IMR-90 (cell line): ENCODE results near the gene CBX6. TPM values are rescaled to one million over a fixed set of nuclear protein-coding genes. Genes with fewer than 3 reads are reported as not detected.

Experiments used
- ATAC-seq: fragments of 200-7000 bp; cut with Tn5 transposase; 2 replicates; pipeline ENCODE4 v1.9.1; 2020; ENCODE audit warnings: low read depth, mild to moderate bottlenecking, moderate library complexity
- BruUV-seq: library from RNA; stranded (reverse); fragments of 400-500 nt; replicated peaks from 2 replicates; lab custom pipeline; 2021; lab: Mats Ljungman, UMichigan
- CTCF ChIA-PET: fragments of 300-600 bp; formaldehyde crosslinking; extraction: SDS; loops from one replicate; lab custom pipeline; 2021; ENCODE audit warnings: antibody characterized with exemption; lab: Yijun Ruan, JAX
- POLR2A ChIA-PET: fragments of 300-600 bp; sonication (Branson Sonifier 250); formaldehyde crosslinking; loops from one replicate; lab custom pipeline; 2022; ENCODE audit warnings: antibody characterized with exemption; ENCODE audit not compliant: unreplicated experiment; lab: Charles Lee
- DNase-seq: peaks from one replicate; pipeline ENCODE4 v3.0.0; 2013
- H2AFZ ChIP-seq: replicated peaks from 2 replicates; pipeline ENCODE3; 2013; ENCODE audit warnings: low read length, mild to moderate bottlenecking; ENCODE audit not compliant: poor library complexity
- H2AK5ac ChIP-seq: 2 replicates; pipeline ENCODE4 v1.6.1; 2013; ENCODE audit warnings: low read depth, low read length, inconsistent platforms
- H2AK9ac ChIP-seq: replicated peaks from 2 replicates; pipeline ENCODE3; 2013; ENCODE audit warnings: mild to moderate bottlenecking, low read depth, low read length, moderate library complexity; ENCODE audit not compliant: poor library complexity
- H2BK120ac ChIP-seq: 2 replicates; pipeline ENCODE4 v1.6.1; 2013; ENCODE audit warnings: low read depth, low read length, inconsistent platforms
- H2BK15ac ChIP-seq: 3 replicates; pipeline ENCODE4 v1.6.1; 2013; ENCODE audit warnings: low read depth, low read length, inconsistent platforms
- H2BK20ac ChIP-seq: 2 replicates; pipeline ENCODE4 v1.6.1; 2013; ENCODE audit warnings: low read depth, mild to moderate bottlenecking, inconsistent platforms, low read length, moderate library complexity
- H2BK5ac ChIP-seq: 2 replicates; pipeline ENCODE4 v1.6.1; 2013; ENCODE audit warnings: mild to moderate bottlenecking, low read depth, low read length, inconsistent platforms; ENCODE audit not compliant: poor library complexity, severe bottlenecking
- H3K14ac ChIP-seq: replicated peaks from 2 replicates; pipeline ENCODE4 v1.6.1; 2013; ENCODE audit warnings: low read depth, low read length, inconsistent platforms
- H3K18ac ChIP-seq: 2 replicates; pipeline ENCODE4 v1.6.1; 2013; ENCODE audit warnings: low read depth, low read length, control low read depth
- H3K23ac ChIP-seq: 2 replicates; pipeline ENCODE4 v1.6.1; 2013; ENCODE audit warnings: low read depth, low read length, inconsistent platforms
- H3K27ac ChIP-seq: 2 replicates; pipeline ENCODE4 v1.5.1; 2013; ENCODE audit warnings: mild to moderate bottlenecking, control low read depth, low read length; ENCODE audit not compliant: insufficient read depth
- H3K27me3 ChIP-seq: 2 replicates; pipeline ENCODE4 v1.6.1; 2013; ENCODE audit warnings: low read length; ENCODE audit not compliant: control insufficient read depth, insufficient read depth
- H3K36me3 ChIP-seq: 2 replicates; pipeline ENCODE4 v1.6.1; 2013; ENCODE audit warnings: low read length, mixed read lengths; ENCODE audit not compliant: control insufficient read depth, insufficient read depth
- H3K4ac ChIP-seq: 2 replicates; pipeline ENCODE4 v1.6.1; 2013; ENCODE audit warnings: low read depth, low read length, inconsistent platforms
- H3K4me1 ChIP-seq: 2 replicates; pipeline ENCODE4 v1.6.1; 2013; ENCODE audit warnings: low read length, mixed read lengths; ENCODE audit not compliant: control insufficient read depth, insufficient read depth
- H3K4me2 ChIP-seq: 2 replicates; pipeline ENCODE4 v1.6.1; 2013; ENCODE audit warnings: low read depth, mild to moderate bottlenecking, control low read depth, low read length, moderate library complexity
- H3K4me3 ChIP-seq: 2 replicates; pipeline ENCODE4 v1.5.1; 2013; ENCODE audit warnings: low read depth, mild to moderate bottlenecking, control low read depth, low read length, moderate library complexity; ENCODE audit not compliant: insufficient read depth
- H3K56ac ChIP-seq: 2 replicates; pipeline ENCODE4 v1.6.1; 2013; ENCODE audit warnings: low read length, inconsistent platforms; ENCODE audit not compliant: insufficient read depth; ENCODE audit errors: extremely low read depth
- H3K79me1 ChIP-seq, 2 experiments: 2 replicates each; pipeline ENCODE4 v1.6.1; 2013; ENCODE audit warnings: low read length in 2 of 2, inconsistent platforms in 1 of 2, low read depth in 1 of 2
- H3K9ac ChIP-seq: 2 replicates; pipeline ENCODE4 v1.6.1; 2013; ENCODE audit warnings: low read depth, low read length, control low read depth
- H3K9me1 ChIP-seq: 2 replicates; pipeline ENCODE4 v1.6.1; 2013; ENCODE audit warnings: low read length, inconsistent platforms; ENCODE audit not compliant: insufficient read depth
- H3K9me3 ChIP-seq: 2 replicates; pipeline ENCODE4 v1.6.1; 2013; ENCODE audit warnings: low read length; ENCODE audit not compliant: control insufficient read depth, insufficient read depth
- H4K20me1 ChIP-seq: 2 replicates; pipeline ENCODE4 v1.6.1; 2013; ENCODE audit warnings: low read length, inconsistent platforms; ENCODE audit not compliant: insufficient read depth
- H4K5ac ChIP-seq: 2 replicates; pipeline ENCODE4 v1.6.1; 2013; ENCODE audit warnings: mild to moderate bottlenecking, low read depth, low read length, control low read depth
- H4K8ac ChIP-seq, 2 experiments: 2 replicates each; pipeline ENCODE4 v1.6.1; 2013; ENCODE audit warnings: low read depth in 2 of 2, low read length in 2 of 2, control low read depth in 1 of 2, inconsistent platforms in 1 of 2
- H4K91ac ChIP-seq: 2 replicates; pipeline ENCODE4 v1.6.1; 2013; ENCODE audit warnings: low read depth, low read length, inconsistent platforms; ENCODE audit not compliant: insufficient read depth
- CEBPB ChIP-seq: IDR thresholded peaks from 2 replicates; pipeline ENCODE4 v1.6.1; 2012; ENCODE audit warnings: low read depth, low read length, improper control_type of control experiment
- CHD1 ChIP-seq: IDR thresholded peaks from 2 replicates; pipeline ENCODE4 v1.6.1; 2012; ENCODE audit warnings: low read depth, low read length, improper control_type of control experiment
- CTCF ChIP-seq: conservative IDR thresholded peaks from 2 replicates; pipeline ENCODE4 v1.5.1; 2012; ENCODE audit warnings: mild to moderate bottlenecking, low read depth, low read length, improper control_type of control experiment
- FOS ChIP-seq: fragments of 150-350 bp; IDR thresholded peaks from 2 replicates; pipeline ENCODE4 v1.6.1; 2016; ENCODE audit warnings: low read depth, low read length
- MXI1 ChIP-seq: IDR thresholded peaks from 2 replicates; pipeline ENCODE4 v1.6.1; 2012; ENCODE audit warnings: low read depth, mild to moderate bottlenecking, low read length, moderate library complexity, borderline replicate concordance
- POLR2A ChIP-seq: IDR thresholded peaks from 2 replicates; pipeline ENCODE4 v1.6.1; 2012; ENCODE audit warnings: mild to moderate bottlenecking, low read depth, low read length
- WGBS, 2 experiments: methylation state at CpG; one replicate each; pipeline versions ENCODE4 v1.1.5 to v1.1.7; 2013; ENCODE audit warnings: missing lambda C conversion rate in 2 of 2; ENCODE audit not compliant: insufficient read length in 1 of 2; ENCODE audit errors: extremely low coverage in 2 of 2; 5-methylcytosine and 5-hydroxymethylcytosine counted together
- dilution Hi-C: fragments of 300-500 bp; cut with HindIII; formaldehyde crosslinking; loops from one replicate; pipeline ENCODE4 v1.14.3; 2018; ENCODE audit warnings: low sequenced_read_pairs; ENCODE audit not compliant: unreplicated experiment
- in situ Hi-C: fragments of 300-500 bp; cut with MboI; formaldehyde crosslinking; loops from 3 replicates; pipeline ENCODE4 v1.14.3; 2019; ENCODE audit warnings: low sequenced_read_pairs, inconsistent platforms, mixed read lengths
- intact Hi-C: fragments of 100-400 bp; cut with micrococcal nuclease; formaldehyde crosslinking; loops from 2 replicates; pipeline ENCODE4 v1.10.0; 2022
- polyA plus RNA-seq, 3 experiments: library from polyadenylated mRNA; depleted of rRNA; stranded (reverse); fragments of >200 nt; gene quantifications; 2 replicates each; pipeline ENCODE4 v1.2.3, GENCODE V29; 2012; ENCODE audit warnings: low replicate concordance in 1 of 3
- total RNA-seq: library from RNA; depleted of rRNA; stranded (reverse); fragments of >200 nt; gene quantifications from 2 replicates; pipeline ENCODE4 v1.2.3, GENCODE V29; 2012
- TF ChIP-seq, protein P1 (sequence below): fragments of 150-350 bp; IDR thresholded peaks from 2 replicates; pipeline ENCODE4 v1.6.1; 2016; ENCODE audit warnings: low read depth, mild to moderate bottlenecking, low read length, moderate library complexity, borderline replicate concordance

Gene CBX6
- total and polyA plus RNA-seq, 2 of the 4 experiments (the other 2 are of a cell fraction): 15.2 to 19.0 TPM

DNA sequence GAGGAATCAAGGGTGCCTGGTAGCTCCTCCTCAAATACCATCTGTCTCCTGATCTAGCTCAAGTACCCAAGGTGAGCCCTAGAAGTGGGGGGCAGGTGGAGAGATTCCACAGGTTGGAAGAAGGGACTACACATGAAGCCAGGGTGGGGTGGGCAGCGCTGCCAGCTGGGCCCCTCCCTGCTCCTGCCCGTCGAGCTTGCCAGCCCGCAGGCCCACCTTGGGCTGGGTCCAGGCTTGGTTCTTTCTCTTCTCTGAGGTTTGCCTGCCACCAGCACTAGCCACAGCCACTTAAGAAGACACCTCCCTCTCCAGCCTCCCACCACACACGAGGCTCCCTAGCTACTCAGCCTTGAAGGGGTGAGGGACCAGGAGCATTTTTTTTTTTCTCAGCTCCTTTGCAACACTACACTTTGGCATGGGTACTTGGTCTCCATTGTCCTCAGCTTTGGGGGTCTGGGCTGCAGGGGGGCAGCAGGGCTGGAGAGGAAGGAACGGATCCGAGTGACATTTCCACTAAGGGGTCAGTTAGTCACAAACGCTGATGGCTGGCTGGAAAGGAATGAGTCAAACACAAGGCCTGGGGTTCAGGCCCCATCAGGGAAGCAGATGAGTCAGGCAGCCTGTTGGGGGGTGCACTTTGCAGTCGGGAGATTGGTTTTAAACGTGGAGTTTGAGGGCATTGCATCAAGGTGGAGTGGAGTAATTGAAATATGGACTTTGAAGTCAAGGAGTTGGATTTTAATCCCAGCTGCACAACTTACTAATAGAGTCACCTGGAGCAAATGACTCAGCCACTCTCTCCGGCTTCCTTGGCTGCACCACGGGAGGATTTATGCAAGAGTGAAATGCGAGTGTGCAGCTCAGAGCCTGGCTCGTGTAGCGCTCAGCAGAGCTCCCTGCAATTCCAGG lies 20.8 kb downstream of the CBX6 start:
- CTCF ChIA-PET: interaction anchor here (0.8 to 1.5 kb wide), 3 partner anchors 18 to 85 kb away, joined by 3 read pairs; no protein-coding TSS in a partner anchor
- TF ChIP-seq POLR2A: no peak
- TF ChIP-seq CTCF: no peak
- TF ChIP-seq, protein P1, sequence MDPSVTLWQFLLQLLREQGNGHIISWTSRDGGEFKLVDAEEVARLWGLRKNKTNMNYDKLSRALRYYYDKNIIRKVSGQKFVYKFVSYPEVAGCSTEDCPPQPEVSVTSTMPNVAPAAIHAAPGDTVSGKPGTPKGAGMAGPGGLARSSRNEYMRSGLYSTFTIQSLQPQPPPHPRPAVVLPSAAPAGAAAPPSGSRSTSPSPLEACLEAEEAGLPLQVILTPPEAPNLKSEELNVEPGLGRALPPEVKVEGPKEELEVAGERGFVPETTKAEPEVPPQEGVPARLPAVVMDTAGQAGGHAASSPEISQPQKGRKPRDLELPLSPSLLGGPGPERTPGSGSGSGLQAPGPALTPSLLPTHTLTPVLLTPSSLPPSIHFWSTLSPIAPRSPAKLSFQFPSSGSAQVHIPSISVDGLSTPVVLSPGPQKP: no peak
- TF ChIP-seq CEBPB: peak; percentile 34; the same call in 1 of the 2 replicates
- no peak for TF ChIP-seq MXI1
- TF ChIP-seq CHD1: no peak
- TF ChIP-seq FOS: peak; percentile 60
- DNase-seq (peak; percentile 72), ATAC-seq (peak; percentile 85)
- Histone ChIP-seq H4K5ac (no peak overlapping the region), H2BK120ac (no peak overlapping the region), H3K4me2 (no peak overlapping the region), H3K9ac (no peak overlapping the region), H2BK15ac (no peak overlapping the region), H3K79me1 (no peaks in the 10 kb centered on the region), H3K9me3 (no peaks in the 10 kb centered on the region), H3K27ac (no peak overlapping the region), H3K9me1 (0 out of 2 replicates have a peak, but pooled peaks cover 3% of the 10 kb centered on the region), H2AK5ac (no peak overlapping the region), H4K8ac (no peak overlapping the region), H3K4ac (no peak overlapping the region), H3K27me3 (peaks cover 7% of the 10 kb centered on the region; the same call in 1 of the 2 replicates), H3K23ac (no peak overlapping the region), H4K91ac (no peak overlapping the region), H2BK5ac (no peak overlapping the region), H3K4me3 (no peak overlapping the region), H3K56ac (no peak overlapping the region), H4K20me1 (no peaks in the 10 kb centered on the region), H3K36me3 (no peaks in the 10 kb centered on the region), H2AFZ (no peak overlapping the region), H3K4me1 (peaks cover 4% of the 10 kb centered on the region), H2AK9ac (peak overlapping the region; percentile 33), H3K18ac (no peak overlapping the region), H3K14ac (no peak overlapping the region), H2BK20ac (no peak overlapping the region)
- dilution Hi-C loops: no loop called here
- intact Hi-C loops: loop anchor here (5.0 kb wide), 1 partner anchor 84 kb away; no protein-coding TSS in a partner anchor
- no CpG with 5 or more reads among the region's 15 CpGs for WGBS, 2 experiments
- in situ Hi-C loops: loop anchor here (25.0 kb wide), 1 partner anchor 261 kb away; no protein-coding TSS in a partner anchor
- BruUV-seq: no TSS peak
- POLR2A ChIA-PET: no interaction called here
